K562 (cell line): ENCODE measurements around the gene LRFN2. TPM values are rescaled to one million over a fixed set of nuclear protein-coding genes. Genes with fewer than 3 reads are reported as not detected.

Source experiments
- ATAC-seq: fragments of 200-7000 bp; cut with Tn5 transposase; 3 replicates; pipeline ENCODE4 v1.9.1; 2020; ENCODE audit warnings: moderate library complexity
- BruUV-seq: library from RNA; stranded (reverse); fragments of 400-500 nt; replicated peaks from 2 replicates; lab custom pipeline; 2021; lab: Mats Ljungman, UMichigan
- CTCF ChIA-PET: fragments of 300-600 bp; formaldehyde crosslinking; extraction: SDS; loops from one replicate; lab custom pipeline; 2021; ENCODE audit warnings: low intra/inter-chr PET ratio; lab: Yijun Ruan, JAX
- POLR2A ChIA-PET: fragments of 300-600, 350-650 bp; sonication (Branson Sonifier 250); formaldehyde crosslinking; extraction: SDS; loops from one replicate; lab custom pipeline; 2021; ENCODE audit warnings: antibody characterized with exemption, inconsistent platforms; lab: Yijun Ruan, JAX
- DNase-seq, 4 experiments: peaks; one replicate each; pipeline versions ENCODE4 v3.0.0 to v3.0.0-alpha.2; 2011 to 2018; ENCODE audit warnings: low spot score in 3 of 4, mixed read lengths in 3 of 4; ENCODE audit errors: extremely low read depth in 1 of 4
- FAIRE-seq: peaks from 2 replicates; lab custom pipeline; 2011; peaks lifted over from hg19 to GRCh38; lab: Jason Lieb, UNC
- H2AFZ ChIP-seq: 2 replicates; pipeline ENCODE4 v1.6.0; 2011; ENCODE audit warnings: low read depth, low read length, control low read depth, inconsistent platforms
- H3K27ac ChIP-seq: fragments of 200-600 bp; 3 replicates; pipeline ENCODE4 v1.8.0; 2011; ENCODE audit warnings: low read depth, mild to moderate bottlenecking, control low read depth, inconsistent platforms, low read length, moderate library complexity, mixed read lengths; ENCODE audit errors: extremely low read depth
- H3K27me3 ChIP-seq, 2 experiments: fragments of 300-600 bp in 1 of 2; 2 replicates in 1 of 2; 3 replicates in 1 of 2; pipeline versions ENCODE4 v1.6.0 to v1.8.0; 2011; ENCODE audit warnings: inconsistent platforms in 2 of 2, low read length in 2 of 2, mild to moderate bottlenecking in 1 of 2, mixed read lengths in 1 of 2, moderate library complexity in 1 of 2; ENCODE audit not compliant: control insufficient read depth in 2 of 2, insufficient read depth in 2 of 2
- H3K36me3 ChIP-seq: fragments of 300-600 bp; 3 replicates; pipeline ENCODE4 v1.8.0; 2011; ENCODE audit warnings: mild to moderate bottlenecking, low read length, inconsistent platforms; ENCODE audit not compliant: control insufficient read depth, insufficient read depth
- H3K4me1 ChIP-seq, 2 experiments: fragments of 200-600 bp in 1 of 2; replicated peaks in 1 of 2; 2 replicates in 1 of 2; 3 replicates in 1 of 2; pipeline versions ENCODE4 v1.5.1 to v1.8.0; 2011; ENCODE audit warnings: inconsistent platforms in 2 of 2, low read length in 2 of 2, mild to moderate bottlenecking in 1 of 2, mixed read lengths in 1 of 2, moderate library complexity in 1 of 2; ENCODE audit not compliant: control insufficient read depth in 2 of 2, insufficient read depth in 2 of 2
- H3K4me2 ChIP-seq: 2 replicates; pipeline ENCODE4 v1.6.1; 2011; ENCODE audit warnings: low read length, control low read depth, inconsistent platforms, mixed read lengths; ENCODE audit not compliant: insufficient read depth
- H3K4me3 ChIP-seq: fragments of 200-600 bp; sonication (generic), shearing (Covaris generic); 2 replicates; pipeline ENCODE4 v1.5.1; 2016; ENCODE audit warnings: control low read depth, inconsistent platforms
- H3K79me2 ChIP-seq: fragments of 200-600 bp; 3 replicates; pipeline ENCODE4 v1.8.0; 2011; ENCODE audit warnings: low read length, inconsistent platforms; ENCODE audit not compliant: control insufficient read depth, insufficient read depth
- H3K9ac ChIP-seq, 2 experiments: 2 replicates each; pipeline versions ENCODE4 v1.6.0 to v1.6.1; 2011; ENCODE audit warnings: low read depth in 2 of 2, low read length in 2 of 2, control low read depth in 1 of 2, inconsistent platforms in 1 of 2, mild to moderate bottlenecking in 1 of 2, mixed read lengths in 1 of 2; ENCODE audit not compliant: insufficient read depth in 1 of 2
- H3K9me1 ChIP-seq: one replicate; pipeline ENCODE4 v1.6.0; 2011; ENCODE audit warnings: inconsistent platforms, mild to moderate bottlenecking, low read length, moderate library complexity; ENCODE audit not compliant: control insufficient read depth, insufficient read depth
- H3K9me3 ChIP-seq: replicated peaks from 2 replicates; pipeline ENCODE4 v1.5.1; 2011; ENCODE audit warnings: low read depth, low read length, inconsistent platforms; ENCODE audit not compliant: control insufficient read depth, insufficient read depth
- H4K20me1 ChIP-seq: replicated peaks from 2 replicates; pipeline ENCODE4 v1.6.1; 2011; ENCODE audit warnings: low read length, inconsistent platforms, mixed read lengths; ENCODE audit not compliant: control insufficient read depth, insufficient read depth
- ARID2 ChIP-seq: fragments of 450-650 bp; IDR thresholded peaks from 2 replicates; pipeline ENCODE4 v1.6.1; 2017; ENCODE audit warnings: antibody characterized with exemption, mild to moderate bottlenecking
- BACH1 ChIP-seq: fragments of 200-800 bp; sonication (Bioruptor generic); IDR thresholded peaks from 2 replicates; pipeline ENCODE4 v1.6.1; 2016; ENCODE audit warnings: missing genetic modification characterization, missing compliant biosample characterization
- CTCFL ChIP-seq: IDR thresholded peaks from 2 replicates; pipeline ENCODE4 v1.6.1; 2011; ENCODE audit warnings: borderline replicate concordance, low read depth, mild to moderate bottlenecking, moderate library complexity, low read length; ENCODE audit not compliant: insufficient read depth, poor library complexity, severe bottlenecking
- FOXJ2 ChIP-seq: fragments of 200-800 bp; sonication (Bioruptor generic); IDR thresholded peaks from 2 replicates; pipeline ENCODE4 v1.6.1; 2016; ENCODE audit warnings: missing genetic modification characterization, missing compliant biosample characterization
- KLF13 ChIP-seq: fragments of 450-650 bp; IDR thresholded peaks from 2 replicates; pipeline ENCODE4 v1.6.1; 2016; ENCODE audit warnings: missing genetic modification characterization, low read depth, mild to moderate bottlenecking, missing compliant biosample characterization, moderate library complexity, borderline replicate concordance
- MTF1 ChIP-seq: fragments of 250-450 bp; sonication (Bioruptor Pico); IDR thresholded peaks from 2 replicates; pipeline ENCODE4 v1.9.0; 2021; ENCODE audit warnings: moderate library complexity, mild to moderate bottlenecking, inconsistent platforms, borderline replicate concordance
- NEUROD1 ChIP-seq: fragments of 150-350 bp; IDR thresholded peaks from 2 replicates; pipeline ENCODE4 v1.6.1; 2014; ENCODE audit warnings: borderline replicate concordance, low read length, low read depth; ENCODE audit not compliant: partially characterized antibody
- NFRKB ChIP-seq: fragments of 450-650 bp; IDR thresholded peaks from 2 replicates; pipeline ENCODE4 v1.6.1; 2016; ENCODE audit warnings: low read depth
- PCBP1 ChIP-seq: fragments of 200-400 bp; formaldehyde crosslinking; IDR thresholded peaks from 2 replicates; pipeline ENCODE4 v1.6.1; 2018; ENCODE audit warnings: mild to moderate bottlenecking, low read depth, low read length; ENCODE audit not compliant: poor library complexity, severe bottlenecking
- RFX1 ChIP-seq: fragments of 450-650 bp; IDR thresholded peaks from 2 replicates; pipeline ENCODE4 v1.6.1; 2016; ENCODE audit warnings: mild to moderate bottlenecking, moderate library complexity
- TCF15 ChIP-seq: fragments of 250-450 bp; sonication (Bioruptor Pico); IDR thresholded peaks from 2 replicates; pipeline ENCODE4 v1.8.0; 2022; ENCODE audit warnings: moderate library complexity, mild to moderate bottlenecking, inconsistent platforms
- ZNF282 ChIP-seq: sonication (generic); formaldehyde crosslinking; IDR thresholded peaks from 2 replicates; pipeline ENCODE4 v1.8.1; 2023; ENCODE audit warnings: missing genetic modification reagents
- ZNF695 ChIP-seq: fragments of 450-650 bp; formaldehyde crosslinking; IDR thresholded peaks from 2 replicates; pipeline ENCODE4 v1.4.0; 2020; ENCODE audit warnings: mild to moderate bottlenecking, moderate library complexity
- WGBS: fragments of 100-300 bp; shearing (Covaris generic); methylation state at CpG from one replicate; pipeline ENCODE4 v1.1.6; 2016; ENCODE audit warnings: low coverage, mixed read lengths; ENCODE audit not compliant: insufficient coverage; ENCODE audit errors: missing lambda C conversion rate; 5-methylcytosine and 5-hydroxymethylcytosine counted together
- in situ Hi-C: fragments of 300-500 bp; cut with MboI; formaldehyde crosslinking; loops from 4 replicates; pipeline ENCODE4 v1.15.0; 2018; ENCODE audit warnings: inconsistent platforms, mixed read lengths
- intact Hi-C: fragments of 100-400 bp; cut with micrococcal nuclease; formaldehyde crosslinking; loops from 2 replicates; pipeline ENCODE4 v1.14.2; 2022
- polyA plus RNA-seq, 8 experiments: library from polyadenylated mRNA; depleted of rRNA in 4 of 8; stranded (reverse) in 5 of 8; unstranded in 3 of 8; fragments of >200 nt; fragmentation: Nextera tagmentation in 2 of 8; fragmentation: Illumina TruSeq in 1 of 8; extraction: Ambion mirVana in 2 of 8; extraction: Trizol in 1 of 8; gene quantifications; 2 replicates each; pipeline versions ENCODE4 v1.2.1 to v1.2.3, GENCODE V29; 2011 to 2014; ENCODE audit warnings: inconsistent platforms in 1 of 8, missing spikeins in 1 of 8
- total RNA-seq, 7 experiments: library from RNA; depleted of rRNA in 6 of 7; stranded (reverse); fragments of >200 nt in 6 of 7; fragmentation: Illumina TruSeq in 2 of 7; extraction: Trizol in 2 of 7; gene quantifications; 2 replicates each; pipeline versions ENCODE4 v1.2.1 to v1.2.3, GENCODE V29; 2011 to 2021; ENCODE audit warnings: low replicate concordance in 1 of 7

Gene LRFN2
- total and polyA plus RNA-seq, 9 of the 15 experiments (the other 6 are each of a cell fraction or from before 2014, with no cell fraction given): not detected

GRCh38 chr6:40552941-40553340 is 34.2 kb downstream of the LRFN2 start:
- in situ Hi-C loops: no loop called here

GRCh38 chr6:40551966-40552505 is 35.1 kb downstream of the LRFN2 start:
- Histone ChIP-seq H3K4me3 (no peak overlapping the region), H3K79me2 (no peaks in the 10 kb centered on the region), H3K4me1 (no peaks in the 10 kb centered on the region), H3K36me3 (no peaks in the 10 kb centered on the region), H3K9ac (no peak overlapping the region), H3K9me1 (no peaks in the 10 kb centered on the region), H3K27me3 (no peaks in the 10 kb centered on the region; a peak in 1 of 5 replicates), H2AFZ (no peak overlapping the region), H4K20me1 (0 out of 2 replicates have a peak, but pooled peaks cover 3% of the 10 kb centered on the region), H3K27ac (no peak overlapping the region), H3K4me2 (no peak overlapping the region), H3K9me3 (no peaks in the 10 kb centered on the region)
- BruUV-seq: no TSS peak
- no peak for FAIRE-seq
- ATAC-seq: no peak
- 2% methylated on average over 4 of the region's 4 CpGs for WGBS
- intact Hi-C loops (no loop called here), in situ Hi-C loops (no loop called here)
- CTCF ChIA-PET: no interaction called here
- no peak for DNase-seq
- POLR2A ChIA-PET: interaction anchor here (0.7 to 0.8 kb wide), 3 partner anchors 24 to 1609 kb away, joined by 3 read pairs; no protein-coding TSS in a partner anchor
- no peak for TF ChIP-seq CTCFL
- TF ChIP-seq ZNF282 (CRISPR knock-in tag): no peak
- TF ChIP-seq KLF13 (tag): no peak
- no peak for TF ChIP-seq PCBP1
- no peak for TF ChIP-seq FOXJ2 (tag)
- no peak for TF ChIP-seq RFX1
- no peak for TF ChIP-seq NEUROD1
- TF ChIP-seq MTF1 (CRISPR knock-in tag): no peak
- no peak for TF ChIP-seq ZNF695 (CRISPR knock-in tag)
- TF ChIP-seq ARID2: no peak
- TF ChIP-seq TCF15: no peak
- no peak for TF ChIP-seq BACH1 (tag)

More at GRCh38 chr6:40552941-40553340, 34.2 kb downstream of the LRFN2 start:
- 0% methylated on average over 4 of the region's 4 CpGs for WGBS
- Histone ChIP-seq H3K27me3 (no peaks in the 10 kb centered on the region; a peak in 2 of 5 replicates), H3K9me3 (no peaks in the 10 kb centered on the region), H3K36me3 (no peaks in the 10 kb centered on the region), H3K4me3 (no peak overlapping the region), H3K27ac (no peak overlapping the region), H3K79me2 (no peaks in the 10 kb centered on the region), H4K20me1 (0 out of 2 replicates have a peak, but pooled peaks cover 3% of the 10 kb centered on the region), H3K9ac (no peak overlapping the region), H2AFZ (no peak overlapping the region), H3K4me2 (no peak overlapping the region), H3K9me1 (no peaks in the 10 kb centered on the region), H3K4me1 (no peaks in the 10 kb centered on the region)
- no peak for TF ChIP-seq NFRKB
- intact Hi-C loops: no loop called here
- no TSS peak for BruUV-seq
- no peak for FAIRE-seq
- ChIA-PET CTCF (no interaction called here), POLR2A (interaction anchor here (0.6 kb wide), 1 partner anchor 688 kb away, joined by 3 read pairs; no protein-coding TSS in a partner anchor)
- no peak for DNase-seq
- ATAC-seq: no peak
